ENCODE data around the gene NEK8. TPM values are rescaled to one million over a fixed set of nuclear protein-coding genes. Genes with fewer than 3 reads are reported as not detected.

Gene NEK8
- total and polyA plus RNA-seq, 2 of the 8 experiments (the other 6 are each of a cell fraction or from before 2014, with no cell fraction given): 14.9 to 23.3 TPM

- H4K5ac ChIP-seq (ENCODE audit: insufficient read length, low read depth, low read length): no peak overlapping the region
Observed at GRCh38 chr17:28755486-28755885, 26.9 kb downstream of the NEK8 start.

More at GRCh38 chr17:28755486-28755885, 26.9 kb downstream of the NEK8 start:
- H3K4me2 ChIP-seq (ENCODE audit: insufficient read depth in 1 of 2, low read depth in 2 of 2, low read length in 2 of 2): no peak overlapping the region
- FAIRE-seq: no peak
- no peak overlapping the region for H3K4me3 ChIP-seq (ENCODE audit: extremely low read depth in 1 of 4, insufficient read depth in 2 of 4, low read depth in 3 of 4, low read length in 4 of 4)
- peaks cover 0 to 9% of the 10 kb centered on the region in 2 experiments; a peak in 1 of 4 replicates for H3K79me2 ChIP-seq (ENCODE audit: control insufficient read depth in 1 of 2, insufficient read depth in 2 of 2, low read length in 2 of 2)
- H3K4ac ChIP-seq (replicated peaks; ENCODE audit: insufficient read length, low read depth, low read length): no peak overlapping the region
- WGBS, 2 experiments (ENCODE audit: extremely low coverage in 1 of 2, insufficient coverage in 1 of 2, insufficient read length in 1 of 2, insufficient replicate concordance in 2 of 2, low coverage in 1 of 2, low lambda C conversion rate in 2 of 2, missing lambda C conversion rate in 1 of 2): 94% methylated on average over 7 of the region's 7 CpGs; no CpG with 5 or more reads in 1 of the 2 experiments
- H2BK12ac ChIP-seq (ENCODE audit: low read depth, low read length): no peak overlapping the region
- no peak overlapping the region for H3K18ac ChIP-seq (ENCODE audit: extremely low read depth, low read length)
- H4K8ac ChIP-seq (ENCODE audit: extremely low read depth, insufficient read depth, low read length): no peak overlapping the region
- H4K20me1 ChIP-seq (replicated peaks in 1 of 2; ENCODE audit: control insufficient read depth in 1 of 2, insufficient read depth in 2 of 2, low read length in 2 of 2): peaks cover under 1 to 7% of the 10 kb centered on the region in 2 experiments
- H2AFZ ChIP-seq (ENCODE audit: low read length): no peak overlapping the region
- no peaks in the 10 kb centered on the region for H3K27me3 ChIP-seq (replicated peaks in 1 of 4; ENCODE audit: control insufficient read depth in 3 of 4, extremely low read depth in 1 of 4, insufficient read depth in 3 of 4, low read length in 3 of 4)
- H4K91ac ChIP-seq (replicated peaks; ENCODE audit: insufficient read length, low read length): no peak overlapping the region
- no peak overlapping the region for H3K27ac ChIP-seq (ENCODE audit: low read depth, low read length)
- H3K79me1 ChIP-seq (ENCODE audit: low read depth, low read length): no peaks in the 10 kb centered on the region; the same call in 1 of the 2 replicates
- no peak for TF ChIP-seq CREB1 (IDR thresholded peaks at IDR 0.05)
- ChIA-PET CTCF (ENCODE audit: partially characterized antibody) (interaction anchor here (0.7 to 11.7 kb wide), 6 partner anchors 7 to 123 kb away, joined by 3 to 316 read pairs (median 6); partner anchors contain the start of genes NEK8, RPL23A and TLCD1), POLR2A (ENCODE audit: partially characterized antibody) (interaction anchor here (1.3 to 9.7 kb wide), 4 partner anchors 12 to 105 kb away, joined by 3 to 134 read pairs (median 4); partner anchors contain the start of genes RPL23A and TRAF4)
- peaks cover 19 to 43% (median 27%) of the 10 kb centered on the region in 4 experiments for H3K36me3 ChIP-seq (ENCODE audit: control insufficient read depth in 2 of 4, insufficient read depth in 4 of 4, low read length in 3 of 4)
- DNase-seq (ENCODE audit: low read depth in 1 of 2, low spot score in 2 of 2): no peak
- no peak overlapping the region for H2BK15ac ChIP-seq (ENCODE audit: low read length)
- no peaks in the 10 kb centered on the region for H3K9me3 ChIP-seq (ENCODE audit: insufficient read depth in 2 of 2, low read depth in 1 of 2, low read length in 1 of 2)
- no peak overlapping the region for H3K14ac ChIP-seq (ENCODE audit: insufficient read length)
- H3K4me1 ChIP-seq (replicated peaks in 1 of 4; ENCODE audit: control insufficient read depth in 3 of 4, insufficient read depth in 4 of 4, low read length in 3 of 4): peaks cover under 1 to 7% (median 2%) of the 10 kb centered on the region in 4 experiments; a peak in 6 of 7 replicates
- no peak overlapping the region for H3K56ac ChIP-seq (replicated peaks; ENCODE audit: insufficient read length, low read depth, low read length)
- H2BK20ac ChIP-seq (ENCODE audit: low read length): no peak overlapping the region
- no peak overlapping the region for H2BK120ac ChIP-seq (replicated peaks; ENCODE audit: low read depth, low read length)
- H2BK5ac ChIP-seq (ENCODE audit: low read depth, low read length): 0 out of 2 replicates have a peak overlapping the region, but pooled peaks have one; percentile 31
- H3K9ac ChIP-seq (replicated peaks in 1 of 4; ENCODE audit: extremely low read depth in 1 of 4, low read depth in 3 of 4, low read length in 3 of 4): no peak overlapping the region
- H3K23ac ChIP-seq (ENCODE audit: insufficient read length): no peak overlapping the region
- H2AK5ac ChIP-seq (ENCODE audit: low read depth, low read length): no peak overlapping the region
- no peaks in the 10 kb centered on the region for H3K23me2 ChIP-seq (ENCODE audit: low read depth, low read length)
